ENCODE data around the gene FBXO31. TPM values are rescaled to one million over a fixed set of nuclear protein-coding genes. Genes with fewer than 3 reads are reported as not detected.

FBXO31 gene
- total and polyA plus RNA-seq, 5 experiments from 2014 or later: 15.4 to 52.7 (median 36.4) TPM

GRCh38 chr16:87298857-87299465, 84.6 kb downstream of the FBXO31 start:
- H3K4me1 Mint-ChIP-seq: peaks cover 6 to 12% (median 7%) of the 10 kb centered on the region in 4 donors
- no peaks in the 10 kb centered on the region for H3K27me3 Mint-ChIP-seq
- H3K27ac Mint-ChIP-seq: no peak overlapping the region
- ATAC-seq (no peak), DNase-seq (no peak)
- peaks cover 0 to 5% (median 3%) of the 10 kb centered on the region in 3 donors for H3K36me3 Mint-ChIP-seq
- no peaks in the 10 kb centered on the region for H3K9me3 Mint-ChIP-seq
- H3K4me3 Mint-ChIP-seq: no peak overlapping the region
- POLR2A ChIA-PET: no interaction called here

- DNase-seq (peak; percentile 7 to 72 (median 26)), ATAC-seq (peak in 1 of 2 donors; percentile 49)
- Mint-ChIP-seq H3K27ac (no peak overlapping the region), H3K27me3 (no peaks in the 10 kb centered on the region), H3K4me3 (no peak overlapping the region), H3K36me3 (peaks cover 0 to 5% (median 3%) of the 10 kb centered on the region in 3 donors), H3K4me1 (peaks cover 3 to 12% (median 5%) of the 10 kb centered on the region in 4 donors), H3K9me3 (no peaks in the 10 kb centered on the region)
- POLR2A ChIA-PET: interaction anchor here (0.6 to 1.0 kb wide), 2 partner anchors 19 to 94 kb away, joined by 3 read pairs; partner anchors contain the start of genes C16orf95 and MAP1LC3B
These were observed 85.5 kb downstream of the FBXO31 start for GRCh38 chr16:87297918-87298631.

GRCh38 chr16:87297407-87297806, 86.2 kb downstream of the FBXO31 start:
- H3K27me3 Mint-ChIP-seq: no peaks in the 10 kb centered on the region

GRCh38 chr16:87295661-87296531, 87.7 kb downstream of the FBXO31 start:
- H3K4me3 Mint-ChIP-seq: no peak overlapping the region
- DNase-seq (no peak), ATAC-seq (no peak)
- H3K27ac Mint-ChIP-seq: peak overlapping the region in 2 of 10 donors; percentile 27 to 87
- H3K27me3 Mint-ChIP-seq: no peaks in the 10 kb centered on the region
- peaks cover 3 to 12% (median 4%) of the 10 kb centered on the region in 4 donors for H3K4me1 Mint-ChIP-seq
- H3K36me3 Mint-ChIP-seq: peaks cover 4 to 20% (median 7%) of the 10 kb centered on the region in 3 donors
- POLR2A ChIA-PET: no interaction called here
- H3K9me3 Mint-ChIP-seq: peaks cover 0 to 6% (median 3%) of the 10 kb centered on the region in 9 donors

More at GRCh38 chr16:87297407-87297806, 86.2 kb downstream of the FBXO31 start:
- no peak for ATAC-seq
- Mint-ChIP-seq H3K27ac (no peak overlapping the region), H3K9me3 (peaks cover 0 to 3% (median 0%) of the 10 kb centered on the region in 9 donors), H3K4me1 (peaks cover 3 to 12% (median 4%) of the 10 kb centered on the region in 4 donors), H3K36me3 (peaks cover 3 to 9% (median 4%) of the 10 kb centered on the region in 3 donors), H3K4me3 (no peak overlapping the region)
- no peak for DNase-seq
- POLR2A ChIA-PET: interaction anchor here (1.0 kb wide), 1 partner anchor 20 kb away, joined by 3 read pairs; the partner anchor contains the start of gene C16orf95

GRCh38 chr16:87295259-87295658, 88.3 kb downstream of the FBXO31 start:
- Mint-ChIP-seq H3K4me1 (peaks cover 3 to 12% (median 4%) of the 10 kb centered on the region in 4 donors), H3K27ac (peak overlapping the region in 1 of 10 donors; percentile 87), H3K36me3 (peaks cover 4 to 16% (median 4%) of the 10 kb centered on the region in 3 donors), H3K9me3 (peaks cover 0 to 6% (median 3%) of the 10 kb centered on the region in 9 donors), H3K4me3 (no peak overlapping the region), H3K27me3 (no peaks in the 10 kb centered on the region)
- DNase-seq: no peak
- ATAC-seq: peak in 1 of 2 donors; percentile 50
- POLR2A ChIA-PET: no interaction called here

GRCh38 chr16:87293990-87294389, 89.6 kb downstream of the FBXO31 start:
- peaks cover 3 to 12% (median 4%) of the 10 kb centered on the region in 4 donors for H3K4me1 Mint-ChIP-seq
- H3K27me3 Mint-ChIP-seq: no peaks in the 10 kb centered on the region
- H3K9me3 Mint-ChIP-seq: peaks cover 0 to 6% (median 3%) of the 10 kb centered on the region in 9 donors
- no peak for ATAC-seq
- H3K27ac Mint-ChIP-seq: peak overlapping the region in 1 of 10 donors; percentile 28
- POLR2A ChIA-PET: no interaction called here
- no peak overlapping the region for H3K4me3 Mint-ChIP-seq
- no peak for DNase-seq
- H3K36me3 Mint-ChIP-seq: peaks cover 4 to 16% (median 4%) of the 10 kb centered on the region in 3 donors

- Mint-ChIP-seq H3K27me3 (no peaks in the 10 kb centered on the region), H3K4me1 (peaks cover 0 to 1% (median 0%) of the 10 kb centered on the region in 4 donors), H3K9me3 (peaks cover 0 to 7% (median 3%) of the 10 kb centered on the region in 9 donors), H3K4me3 (no peak overlapping the region), H3K27ac (no peak overlapping the region), H3K36me3 (peaks cover 4 to 18% (median 9%) of the 10 kb centered on the region in 3 donors)
- ATAC-seq: no peak
- POLR2A ChIA-PET: no interaction called here
- DNase-seq: no peak
These were observed 91.6 kb downstream of the FBXO31 start for GRCh38 chr16:87291944-87292343.

- no peak for ATAC-seq
- H3K27me3 Mint-ChIP-seq: no peaks in the 10 kb centered on the region
- H3K36me3 Mint-ChIP-seq: peaks cover 4 to 22% (median 9%) of the 10 kb centered on the region in 3 donors
- no peak overlapping the region for H3K4me3 Mint-ChIP-seq
- no peaks in the 10 kb centered on the region for H3K4me1 Mint-ChIP-seq
- no peak overlapping the region for H3K27ac Mint-ChIP-seq
- DNase-seq: no peak
- POLR2A ChIA-PET: no interaction called here
- H3K9me3 Mint-ChIP-seq: peaks cover 0 to 15% (median 6%) of the 10 kb centered on the region in 9 donors
These were observed 94.7 kb downstream of the FBXO31 start for GRCh38 chr16:87288753-87289362.

- ATAC-seq (no peak), DNase-seq (no peak)
- Mint-ChIP-seq H3K27me3 (peaks cover 0 to under 1% (median 0%) of the 10 kb centered on the region in 5 donors), H3K36me3 (peaks cover 3 to 14% (median 5%) of the 10 kb centered on the region in 3 donors), H3K27ac (peak overlapping the region in 1 of 10 donors; percentile 22), H3K4me3 (no peak overlapping the region), H3K4me1 (no peaks in the 10 kb centered on the region), H3K9me3 (peaks cover 0 to 13% (median 4%) of the 10 kb centered on the region in 9 donors)
- POLR2A ChIA-PET: interaction anchor here (0.8 kb wide), 1 partner anchor 113 kb away, joined by 7 read pairs; no protein-coding TSS in a partner anchor
These were observed 96.5 kb downstream of the FBXO31 start for GRCh38 chr16:87286839-87287626.

GRCh38 chr16:87284183-87284582, 99.4 kb downstream of the FBXO31 start:
- no peak for DNase-seq
- ATAC-seq: no peak
- H3K9me3 Mint-ChIP-seq: peaks cover 0 to 9% (median 4%) of the 10 kb centered on the region in 9 donors
- POLR2A ChIA-PET: no interaction called here
- no peak overlapping the region for H3K4me3 Mint-ChIP-seq
- H3K36me3 Mint-ChIP-seq: peaks cover 2 to 6% (median 5%) of the 10 kb centered on the region in 3 donors
- H3K27me3 Mint-ChIP-seq: peaks cover 0 to 4% (median 0%) of the 10 kb centered on the region in 5 donors
- no peaks in the 10 kb centered on the region for H3K4me1 Mint-ChIP-seq
- peak overlapping the region in 1 of 10 donors; percentile 29 for H3K27ac Mint-ChIP-seq

- DNase-seq: no peak
These were observed 104.4 kb downstream of the FBXO31 start for GRCh38 chr16:87279094-87279658.

More at GRCh38 chr16:87279094-87279658, 104.4 kb downstream of the FBXO31 start:
- Mint-ChIP-seq H3K36me3 (peaks cover 0 to 2% (median 0%) of the 10 kb centered on the region in 3 donors), H3K4me3 (no peak overlapping the region), H3K4me1 (peaks cover 0 to 5% (median 1%) of the 10 kb centered on the region in 4 donors), H3K9me3 (no peaks in the 10 kb centered on the region), H3K27me3 (peaks cover 0 to 21% (median 1%) of the 10 kb centered on the region in 5 donors), H3K27ac (no peak overlapping the region)
- POLR2A ChIA-PET: no interaction called here
- no peak for ATAC-seq
